OCI-M2 (cell line): ENCODE measurements around the gene KCNN4.

ENCODE experiments used
- DNase-seq: peaks from one replicate; lab custom pipeline; 2025; ENCODE audit not compliant: unreplicated experiment; lab: John Stamatoyannopoulos, UW

KCNN4 gene

GRCh38 chr19:43751466-43752220, 29.1 kb downstream of the KCNN4 start:
- DNase-seq = no peak

GRCh38 chr19:43749898-43750297, 30.9 kb downstream of the KCNN4 start:
- no peak for DNase-seq

- no peak for DNase-seq
Measured at GRCh38 chr19:43749152-43749551, 31.6 kb downstream of the KCNN4 start.

GRCh38 chr19:43748685-43749084, 32.1 kb downstream of the KCNN4 start:
- DNase-seq = no peak

GRCh38 chr19:43748205-43748594, 32.6 kb downstream of the KCNN4 start:
- no peak for DNase-seq

GRCh38 chr19:43747557-43748204, 33.1 kb downstream of the KCNN4 start:
- no peak for DNase-seq

GRCh38 chr19:43743059-43743458, 37.7 kb downstream of the KCNN4 start:
- no peak for DNase-seq

GRCh38 chr19:43741075-43741825, 39.5 kb downstream of the KCNN4 start:
- DNase-seq = no peak

- no peak for DNase-seq
Measured at GRCh38 chr19:43739439-43740235, 41.1 kb downstream of the KCNN4 start.

GRCh38 chr19:43738780-43739211, 42.0 kb downstream of the KCNN4 start:
- no peak for DNase-seq

- DNase-seq = no peak
Measured at GRCh38 chr19:43735957-43736356, 44.8 kb downstream of the KCNN4 start.

- no peak for DNase-seq
Measured at GRCh38 chr19:43735013-43735412, 45.8 kb downstream of the KCNN4 start.

- no peak for DNase-seq
Measured at GRCh38 chr19:43731846-43732245, 48.9 kb downstream of the KCNN4 start.

- DNase-seq = no peak
Measured at GRCh38 chr19:43731346-43731745, 49.4 kb downstream of the KCNN4 start.

GRCh38 chr19:43729919-43730318, 50.9 kb downstream of the KCNN4 start:
- no peak for DNase-seq

- no peak for DNase-seq
Measured at GRCh38 chr19:43727593-43727853, 53.2 kb downstream of the KCNN4 start.

- DNase-seq = no peak
Measured at GRCh38 chr19:43726736-43727592, 53.8 kb downstream of the KCNN4 start.

- DNase-seq = no peak
Measured at GRCh38 chr19:43725468-43725867, 55.3 kb downstream of the KCNN4 start.

GRCh38 chr19:43724896-43725295, 55.9 kb downstream of the KCNN4 start:
- DNase-seq = no peak

GRCh38 chr19:43723588-43723987, 57.2 kb downstream of the KCNN4 start:
- no peak for DNase-seq
